Choroid plexus epithelial cell (primary cell): Measurements from ENCODE around the gene APOD.
"Not testable (repeated sequence)": the region's sequence is repeated elsewhere in the genome, so short reads cannot be mapped to it uniquely, and the experiment has no call there.

Experiments
- DNase-seq: peaks from one replicate; pipeline ENCODE4 v3.0.0-alpha.2; 2010; ENCODE audit warnings: low read depth
- H3K4me3 ChIP-seq: 2 replicates; pipeline ENCODE4 v1.5.1; 2011; ENCODE audit warnings: low read depth, mild to moderate bottlenecking, control low read depth, low read length, moderate library complexity
- TF ChIP-seq, protein P1 (sequence below): conservative IDR thresholded peaks from 2 replicates; pipeline ENCODE4 v1.5.1; 2011; ENCODE audit warnings: low read depth, mild to moderate bottlenecking, control low read depth, inconsistent platforms, low read length, moderate library complexity

Gene APOD

DNA sequence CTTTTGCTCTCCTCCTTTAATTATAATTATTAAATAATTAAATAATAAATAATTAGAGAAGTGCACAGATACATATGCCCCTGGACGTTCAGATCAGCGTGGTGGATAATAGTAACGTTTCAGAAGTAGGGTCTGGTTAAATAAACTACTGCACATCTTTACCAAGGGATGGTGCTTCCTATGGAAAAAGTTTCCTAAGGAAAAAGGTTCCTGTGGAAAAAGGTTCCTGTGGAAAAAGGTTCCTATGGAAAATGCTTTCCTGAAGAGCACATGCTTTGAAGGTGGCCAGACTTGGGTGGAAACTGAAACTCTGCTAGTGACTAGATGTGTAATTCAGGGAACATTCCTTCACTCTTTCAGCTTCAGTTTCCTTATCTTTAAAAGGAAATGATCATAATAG is 37.4 kb upstream of the APOD start:
- not testable (repeated sequence) for DNase-seq, H3K4me3 ChIP-seq

DNA sequence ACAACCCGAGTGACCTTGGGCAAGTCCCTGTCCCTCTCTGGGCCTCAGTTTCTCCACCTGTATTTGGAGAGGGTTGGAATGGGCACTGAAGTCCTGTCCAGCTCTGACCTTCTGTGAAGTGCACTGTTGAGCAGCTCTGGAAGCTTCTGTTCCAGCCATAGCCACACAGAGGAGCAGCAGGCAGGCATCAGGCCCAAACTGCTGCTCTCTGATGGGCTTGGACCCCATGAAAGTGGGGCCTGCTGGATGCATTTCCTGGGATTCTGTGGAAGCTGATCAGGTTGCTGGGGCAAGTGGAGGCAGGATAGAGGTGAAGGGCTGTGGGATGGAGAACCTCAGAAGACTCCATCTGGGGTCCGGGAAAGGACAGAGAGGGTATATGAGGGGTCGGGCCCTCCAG is 36.7 kb upstream of the APOD start:
- H3K4me3 ChIP-seq, DNase-seq: not testable (repeated sequence)

DNA sequence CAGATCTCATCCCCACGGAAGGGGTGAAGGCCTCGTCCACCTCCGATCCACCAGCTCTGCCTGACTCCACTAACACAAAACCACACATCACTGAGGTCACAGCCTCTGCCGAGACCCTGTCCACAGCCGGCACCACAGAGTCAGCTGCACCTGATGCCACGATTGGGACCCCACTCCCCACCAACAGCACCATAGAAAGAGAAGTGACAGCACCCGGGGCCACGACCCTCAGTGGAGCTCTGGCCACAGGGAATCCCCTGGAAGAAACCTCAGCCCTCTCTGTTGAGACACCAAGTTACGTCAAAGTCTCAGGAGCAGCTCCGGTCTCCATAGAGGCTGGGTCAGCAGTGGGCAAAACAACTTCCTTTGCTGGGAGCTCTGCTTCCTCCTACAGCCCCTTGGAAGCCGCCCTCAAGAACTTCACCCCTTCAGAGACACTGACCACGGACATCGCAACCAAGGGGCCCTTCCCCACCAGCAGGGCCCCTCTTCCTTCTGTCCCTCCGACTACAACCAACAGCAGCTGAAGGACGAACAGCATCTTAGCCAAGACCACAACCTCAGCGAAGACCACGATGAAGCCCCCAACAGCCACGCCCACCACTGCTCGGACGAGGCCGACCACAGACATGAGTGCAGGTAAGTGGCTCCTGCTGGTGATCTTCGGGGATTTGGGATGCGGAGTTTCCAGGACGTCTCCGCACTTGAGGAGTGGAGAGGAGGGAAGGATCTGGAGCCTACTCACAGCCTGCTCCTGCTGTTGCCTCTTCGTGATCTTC is 36.0 kb upstream of the APOD start:
- not testable (repeated sequence) for H3K4me3 ChIP-seq

DNA sequence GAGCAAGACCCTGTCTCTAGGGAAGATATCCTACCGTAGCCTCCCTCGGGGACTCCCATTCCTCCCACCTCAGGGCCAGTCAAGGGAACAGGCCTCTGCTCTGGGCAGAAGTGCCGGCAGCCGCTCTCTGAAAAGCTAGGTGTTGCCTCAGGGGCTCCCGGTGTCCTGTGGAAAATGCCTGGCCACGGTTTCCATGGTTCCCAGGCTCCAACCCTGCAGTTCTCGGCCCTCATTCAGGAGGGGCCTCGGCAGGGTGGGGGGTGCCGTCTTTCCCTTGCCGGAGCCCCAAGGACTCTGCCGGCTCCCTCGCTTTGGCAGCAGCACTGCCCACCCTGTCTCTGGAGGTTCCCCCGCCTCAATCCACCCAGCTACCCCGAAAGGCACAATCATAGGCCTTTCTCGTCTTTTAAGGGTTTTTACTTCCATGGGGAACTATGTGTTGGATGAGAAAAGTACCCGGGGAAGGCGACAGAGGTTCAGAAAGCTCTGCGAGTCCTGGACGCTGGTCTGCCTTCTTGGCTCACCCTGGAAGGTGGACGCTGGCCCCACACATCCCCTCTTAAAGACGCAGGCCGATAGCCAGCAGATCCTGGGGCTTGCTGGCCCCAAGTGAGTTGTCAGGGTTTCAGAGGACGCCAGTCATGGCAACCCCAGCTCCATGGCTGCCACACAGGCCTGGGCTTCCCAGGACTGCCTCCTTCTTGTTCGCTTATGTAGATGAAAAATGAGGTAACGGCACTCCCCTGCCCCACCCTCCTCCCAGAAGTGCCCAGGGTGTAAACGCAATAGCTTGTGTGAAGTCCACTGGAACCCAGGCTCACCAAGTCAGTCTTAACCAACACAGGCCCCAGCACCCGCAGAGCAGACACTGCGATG is 34.3 kb upstream of the APOD start:
- not testable (repeated sequence) for DNase-seq, H3K4me3 ChIP-seq

More for the DNA sequence above, 36.0 kb upstream of the APOD start:
- not testable (repeated sequence) for DNase-seq

DNA sequence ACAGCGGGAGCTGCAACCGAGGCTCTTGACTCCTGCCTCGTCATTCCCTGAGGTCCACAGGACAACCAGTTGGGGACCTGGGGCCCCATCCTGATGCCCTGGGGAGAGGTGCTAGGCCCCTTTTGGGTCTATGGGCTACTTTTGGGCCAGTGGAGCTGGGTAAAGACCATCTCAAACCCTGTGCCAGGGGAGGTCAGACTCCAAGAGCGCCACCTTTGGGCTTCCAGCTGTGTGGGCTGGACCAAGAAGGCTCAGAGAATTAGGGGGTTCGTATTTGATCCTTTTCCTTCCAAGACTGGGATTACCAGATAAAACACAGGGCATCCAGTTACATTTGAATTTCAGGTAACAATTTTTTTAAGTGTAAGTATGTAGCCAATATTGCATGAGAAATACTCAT is 33.4 kb upstream of the APOD start:
- DNase-seq, H3K4me3 ChIP-seq: not testable (repeated sequence)

DNA sequence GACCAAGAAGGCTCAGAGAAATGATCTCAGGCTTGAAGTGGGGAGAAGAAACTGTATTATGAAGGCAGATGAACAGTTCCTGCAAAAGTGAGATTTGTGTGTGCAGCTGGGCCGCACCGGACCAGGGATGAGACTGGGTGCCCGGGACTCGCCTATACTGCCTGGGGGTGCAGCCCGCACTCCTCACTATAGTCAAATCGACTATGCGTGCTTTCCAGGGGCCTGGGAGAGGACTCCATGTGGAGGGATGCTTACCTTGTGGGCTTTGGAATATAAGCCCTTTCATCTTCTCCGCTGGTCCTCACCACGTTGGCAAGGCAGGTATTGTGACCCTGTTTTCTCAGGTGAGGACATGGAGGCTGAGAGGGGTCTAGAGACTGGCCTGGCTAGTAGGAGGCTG is 32.9 kb upstream of the APOD start:
- no peak for DNase-seq
- TF ChIP-seq, protein P1, sequence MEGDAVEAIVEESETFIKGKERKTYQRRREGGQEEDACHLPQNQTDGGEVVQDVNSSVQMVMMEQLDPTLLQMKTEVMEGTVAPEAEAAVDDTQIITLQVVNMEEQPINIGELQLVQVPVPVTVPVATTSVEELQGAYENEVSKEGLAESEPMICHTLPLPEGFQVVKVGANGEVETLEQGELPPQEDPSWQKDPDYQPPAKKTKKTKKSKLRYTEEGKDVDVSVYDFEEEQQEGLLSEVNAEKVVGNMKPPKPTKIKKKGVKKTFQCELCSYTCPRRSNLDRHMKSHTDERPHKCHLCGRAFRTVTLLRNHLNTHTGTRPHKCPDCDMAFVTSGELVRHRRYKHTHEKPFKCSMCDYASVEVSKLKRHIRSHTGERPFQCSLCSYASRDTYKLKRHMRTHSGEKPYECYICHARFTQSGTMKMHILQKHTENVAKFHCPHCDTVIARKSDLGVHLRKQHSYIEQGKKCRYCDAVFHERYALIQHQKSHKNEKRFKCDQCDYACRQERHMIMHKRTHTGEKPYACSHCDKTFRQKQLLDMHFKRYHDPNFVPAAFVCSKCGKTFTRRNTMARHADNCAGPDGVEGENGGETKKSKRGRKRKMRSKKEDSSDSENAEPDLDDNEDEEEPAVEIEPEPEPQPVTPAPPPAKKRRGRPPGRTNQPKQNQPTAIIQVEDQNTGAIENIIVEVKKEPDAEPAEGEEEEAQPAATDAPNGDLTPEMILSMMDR = no peak
- no peak overlapping the region for H3K4me3 ChIP-seq

DNA sequence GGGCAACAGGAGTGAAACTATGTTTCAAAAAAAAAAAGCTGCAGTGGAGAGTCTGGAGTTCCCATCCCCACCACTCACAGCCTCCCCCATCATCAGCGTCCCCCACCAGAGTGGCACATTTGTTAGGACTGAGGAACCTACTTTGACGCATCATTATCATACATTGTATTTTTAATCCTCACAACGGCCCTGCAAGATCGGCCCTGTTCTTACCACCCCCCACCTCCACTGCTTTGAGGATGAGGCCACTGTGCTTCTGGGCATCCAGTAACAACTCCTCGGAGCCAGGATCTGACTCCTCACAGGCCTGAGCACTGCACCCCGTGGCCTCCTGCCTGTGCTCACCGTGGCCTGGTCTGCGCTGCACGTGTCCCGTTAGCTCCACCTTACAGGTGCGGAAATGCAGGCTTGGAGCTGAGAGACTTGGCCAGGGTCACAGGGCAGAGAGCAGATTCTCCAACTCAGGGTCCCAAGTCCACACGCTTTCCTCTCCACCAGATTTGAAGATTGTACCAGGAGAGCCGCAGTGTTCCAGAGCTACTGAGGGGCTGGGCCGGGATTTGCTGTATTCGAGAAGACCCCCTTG is 32.3 kb upstream of the APOD start:
- DNase-seq, H3K4me3 ChIP-seq: not testable (repeated sequence)

DNA sequence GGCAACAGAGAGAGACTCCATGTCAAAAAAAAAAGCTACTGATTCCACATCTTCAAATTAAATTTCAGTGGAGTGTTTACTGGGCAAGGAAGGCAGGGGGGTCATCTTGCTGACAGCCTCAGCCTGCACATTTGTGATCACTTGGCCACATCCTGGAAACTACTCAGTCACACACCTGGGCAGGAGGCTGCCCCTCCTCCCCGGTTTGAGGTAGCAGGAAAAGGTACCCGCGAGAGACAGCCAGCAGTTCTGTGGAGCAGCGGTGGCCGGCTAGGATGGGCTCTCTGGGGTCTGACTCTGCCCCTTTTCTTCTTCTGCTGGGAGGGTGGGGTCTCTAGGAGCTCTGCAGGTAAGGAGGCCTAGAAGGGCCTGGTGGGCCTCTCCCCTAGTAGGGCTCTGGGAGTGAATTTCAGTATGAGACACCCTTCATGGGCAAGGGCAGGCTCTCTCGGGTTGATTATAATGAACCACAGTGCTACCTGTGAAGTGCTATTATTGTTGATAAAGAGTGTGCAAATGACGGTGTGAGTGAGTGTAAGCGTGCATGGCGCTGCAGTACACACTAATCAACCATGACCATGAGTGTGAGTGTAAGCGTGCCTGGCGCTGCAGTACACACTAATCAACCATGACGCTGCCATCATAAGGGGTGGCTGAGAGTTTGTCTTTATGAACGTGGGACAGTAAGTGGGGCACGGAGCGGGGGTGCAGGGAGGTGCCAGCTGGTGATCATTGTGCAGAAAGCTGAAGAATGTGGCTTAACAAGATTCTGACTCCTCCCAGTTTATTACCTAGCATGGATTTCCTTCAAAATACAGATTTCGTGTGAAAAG is 31.1 kb upstream of the APOD start:
- not testable (repeated sequence) for H3K4me3 ChIP-seq, DNase-seq

DNA sequence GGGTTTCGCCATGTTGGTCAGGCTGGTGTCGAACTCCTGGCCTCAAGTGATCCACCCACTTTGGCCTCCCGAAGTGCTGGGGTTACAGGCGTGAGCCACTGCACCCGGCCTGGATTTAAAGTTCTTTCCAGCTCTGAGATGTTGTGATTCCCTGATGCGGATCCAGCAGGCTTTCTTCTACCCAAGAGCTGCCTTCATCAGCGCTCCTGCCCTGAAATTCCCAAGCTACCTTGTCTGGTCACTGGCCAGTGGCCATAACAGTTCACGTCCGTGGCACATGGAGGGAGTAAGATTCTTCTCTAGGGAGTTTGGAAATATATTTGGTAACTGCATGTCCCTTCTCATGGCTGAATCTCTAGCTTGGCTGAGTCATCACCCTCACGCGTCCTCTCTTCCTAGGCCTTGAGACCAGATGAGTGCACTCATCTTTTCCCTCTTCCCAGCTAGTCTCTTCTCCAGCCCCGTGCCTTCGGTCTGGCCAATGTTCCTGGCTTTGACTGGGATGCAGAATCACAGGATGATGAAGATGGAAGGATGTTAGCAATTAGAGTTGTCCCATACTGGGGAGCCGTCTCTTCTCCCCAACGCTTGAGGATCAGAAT is 29.8 kb upstream of the APOD start:
- TF ChIP-seq, protein P1 = no peak
- DNase-seq = no peak
- H3K4me3 ChIP-seq = no peak overlapping the region

DNA sequence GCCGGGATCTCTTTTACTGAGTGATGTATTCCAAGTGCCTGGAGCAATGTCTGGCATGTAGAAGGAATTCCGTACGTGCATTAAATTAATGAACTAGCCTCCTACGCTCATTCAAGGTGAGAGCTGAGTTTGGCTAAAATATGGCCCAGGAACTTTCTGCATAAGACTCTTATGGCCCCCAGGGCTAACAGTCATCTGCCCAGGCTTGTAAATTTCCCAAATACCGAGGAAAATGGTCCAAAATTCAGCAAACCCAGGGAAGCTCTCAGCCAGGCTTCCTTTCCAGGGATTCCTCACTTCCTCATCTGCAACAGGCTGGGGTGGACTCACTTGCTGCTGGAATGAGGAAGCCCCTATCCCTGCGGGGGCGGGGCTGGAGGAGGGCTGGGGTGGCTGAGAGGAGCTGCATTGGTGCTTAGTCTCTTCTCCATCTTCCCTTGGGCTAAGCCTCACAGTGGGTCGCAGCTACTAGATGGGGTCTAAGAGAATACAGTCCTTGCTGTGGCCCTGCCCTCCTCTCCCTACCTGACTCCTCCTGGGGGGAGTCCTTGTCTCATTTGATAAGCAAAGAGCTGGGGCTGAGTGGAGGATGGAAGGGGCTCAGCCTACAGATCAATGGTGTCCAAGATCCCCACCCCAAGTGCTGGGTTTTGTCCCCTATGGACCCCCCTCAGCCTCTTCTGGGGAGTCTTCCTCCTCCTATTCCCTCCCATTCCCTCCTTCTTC is 28.5 kb upstream of the APOD start:
- TF ChIP-seq, protein P1 = no peak
- no peak for DNase-seq

More for the DNA sequence above, 28.5 kb upstream of the APOD start:
- H3K4me3 ChIP-seq = no peak overlapping the region
